Endodermal cell (in vitro differentiated cells): Measurements from ENCODE around the gene CYP2U1. TPM values are rescaled to one million over a fixed set of nuclear protein-coding genes. Genes with fewer than 3 reads are reported as not detected.

Source experiments
- DNase-seq: peaks from one replicate; pipeline ENCODE4 v3.0.0-alpha.2; 2017
- H3K27ac ChIP-seq: 2 replicates; pipeline ENCODE4 v1.5.1; 2013; ENCODE audit warnings: mild to moderate bottlenecking, low read depth, low read length, moderate library complexity
- H3K27me3 ChIP-seq: 2 replicates; pipeline ENCODE4 v1.6.1; 2013; ENCODE audit warnings: mild to moderate bottlenecking, low read length, moderate library complexity; ENCODE audit not compliant: insufficient read depth, control insufficient read depth, poor library complexity, severe bottlenecking
- H3K36me3 ChIP-seq: 2 replicates; pipeline ENCODE4 v1.7.0; 2013; ENCODE audit warnings: mild to moderate bottlenecking, low read length, moderate library complexity; ENCODE audit not compliant: control insufficient read depth, insufficient read depth
- H3K4me1 ChIP-seq: one replicate; pipeline ENCODE4 v1.7.0; 2013; ENCODE audit warnings: low read length; ENCODE audit not compliant: control insufficient read depth, insufficient read depth
- H3K4me3 ChIP-seq: 2 replicates; pipeline ENCODE4 v1.5.1; 2013; ENCODE audit warnings: mild to moderate bottlenecking, low read length, moderate library complexity
- H3K9ac ChIP-seq: 2 replicates; pipeline ENCODE4 v1.6.1; 2013; ENCODE audit warnings: mild to moderate bottlenecking, low read length, moderate library complexity; ENCODE audit not compliant: poor library complexity, severe bottlenecking; ENCODE audit errors: extremely low read depth
- H3K9me3 ChIP-seq: 2 replicates; pipeline ENCODE4 v1.6.1; 2013; ENCODE audit warnings: mild to moderate bottlenecking, low read length, moderate library complexity; ENCODE audit not compliant: control insufficient read depth
- H3K27ac Mint-ChIP-seq: 2 replicates; pipeline ENCODE4 v1.8.0; 2020; ENCODE audit warnings: mixed read lengths
- H3K27me3 Mint-ChIP-seq: 2 replicates; pipeline ENCODE4 v1.8.0; 2021; ENCODE audit warnings: mild to moderate bottlenecking, mixed read lengths; ENCODE audit not compliant: insufficient read depth
- H3K36me3 Mint-ChIP-seq: 2 replicates; pipeline ENCODE4 v1.8.0; 2020; ENCODE audit warnings: low read depth, mixed read lengths
- H3K4me1 Mint-ChIP-seq: 2 replicates; pipeline ENCODE4 v1.8.0; 2020; ENCODE audit warnings: mixed read lengths
- H3K4me3 Mint-ChIP-seq: 2 replicates; pipeline ENCODE4 v1.8.0; 2020; ENCODE audit warnings: mild to moderate bottlenecking, moderate library complexity, mixed read lengths
- H3K9me3 Mint-ChIP-seq: 2 replicates; pipeline ENCODE4 v1.8.0; 2020; ENCODE audit warnings: mild to moderate bottlenecking, mixed read lengths
- WGBS, 2 experiments: methylation state at CpG; one replicate each; pipeline versions ENCODE4 v1.1.5 to v1.1.7; 2013; ENCODE audit warnings: missing lambda C conversion rate in 2 of 2, mixed read lengths in 1 of 2; ENCODE audit not compliant: insufficient coverage in 1 of 2, insufficient read length in 1 of 2; 5-methylcytosine and 5-hydroxymethylcytosine counted together
- total RNA-seq, 2 donors: library from RNA; stranded (reverse); fragmentation: NEBNext Ultra II Directional in 1 of 2; extraction: Animal tissue kit (Norgen Biotek cat#: 25700) in 1 of 2; gene quantifications; 2 replicates in 1 of 2; 3 replicates in 1 of 2; pipeline ENCODE4 v1.2.1, GENCODE V29; 2021
- TF ChIP-seq, protein P1 (sequence below): fragments of 200-600 bp; sonication (generic); conservative IDR thresholded peaks from 2 replicates; pipeline ENCODE4 v1.5.0; 2021; ENCODE audit warnings: antibody characterized with exemption, mild to moderate bottlenecking

Gene CYP2U1
- total RNA-seq, 2 donors from 2014 or later, result 2.2 to 3.7 TPM

DNA sequence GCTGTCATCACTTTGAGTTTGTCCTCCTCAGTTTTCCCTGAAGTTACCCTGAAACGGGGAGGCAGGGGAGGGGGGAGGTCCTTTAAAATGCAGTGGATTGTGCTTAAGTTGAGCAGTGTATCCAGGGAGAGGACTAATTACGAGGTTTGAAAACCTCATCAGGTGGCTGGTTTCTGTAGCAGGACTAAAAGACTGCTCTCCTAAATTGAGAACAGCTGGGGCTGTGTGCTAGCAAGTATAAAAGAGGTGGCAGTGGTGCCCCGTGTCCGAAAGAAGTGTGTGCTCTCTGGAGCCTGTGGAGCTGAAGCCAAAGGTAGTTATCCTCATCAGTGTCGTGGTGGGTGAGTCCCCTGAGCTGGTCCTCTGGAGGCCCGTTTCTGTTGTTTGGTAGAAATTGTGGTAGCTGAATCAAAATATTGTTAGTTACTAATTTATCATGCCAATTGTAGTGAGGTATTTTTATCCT lies 37.2 kb upstream of the CYP2U1 start:
- no peak overlapping the region for H3K4me3 ChIP-seq
- no peak overlapping the region for H3K27ac Mint-ChIP-seq
- peaks cover 3% of the 10 kb centered on the region for H3K27me3 Mint-ChIP-seq
- H3K36me3 Mint-ChIP-seq, result peaks cover 8% of the 10 kb centered on the region
- 70 to 85% methylated on average over 3 to 6 of the region's 6 CpGs for WGBS, 2 experiments
- H3K9me3 Mint-ChIP-seq, result peaks cover 33% of the 10 kb centered on the region
- H3K36me3 ChIP-seq, result no peaks in the 10 kb centered on the region
- TF ChIP-seq, protein P1, sequence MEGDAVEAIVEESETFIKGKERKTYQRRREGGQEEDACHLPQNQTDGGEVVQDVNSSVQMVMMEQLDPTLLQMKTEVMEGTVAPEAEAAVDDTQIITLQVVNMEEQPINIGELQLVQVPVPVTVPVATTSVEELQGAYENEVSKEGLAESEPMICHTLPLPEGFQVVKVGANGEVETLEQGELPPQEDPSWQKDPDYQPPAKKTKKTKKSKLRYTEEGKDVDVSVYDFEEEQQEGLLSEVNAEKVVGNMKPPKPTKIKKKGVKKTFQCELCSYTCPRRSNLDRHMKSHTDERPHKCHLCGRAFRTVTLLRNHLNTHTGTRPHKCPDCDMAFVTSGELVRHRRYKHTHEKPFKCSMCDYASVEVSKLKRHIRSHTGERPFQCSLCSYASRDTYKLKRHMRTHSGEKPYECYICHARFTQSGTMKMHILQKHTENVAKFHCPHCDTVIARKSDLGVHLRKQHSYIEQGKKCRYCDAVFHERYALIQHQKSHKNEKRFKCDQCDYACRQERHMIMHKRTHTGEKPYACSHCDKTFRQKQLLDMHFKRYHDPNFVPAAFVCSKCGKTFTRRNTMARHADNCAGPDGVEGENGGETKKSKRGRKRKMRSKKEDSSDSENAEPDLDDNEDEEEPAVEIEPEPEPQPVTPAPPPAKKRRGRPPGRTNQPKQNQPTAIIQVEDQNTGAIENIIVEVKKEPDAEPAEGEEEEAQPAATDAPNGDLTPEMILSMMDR, result no peak
- H3K4me3 Mint-ChIP-seq, result no peak overlapping the region
- peaks cover 32% of the 10 kb centered on the region for H3K9me3 ChIP-seq
- H3K4me1 Mint-ChIP-seq, result peaks cover 9% of the 10 kb centered on the region
- peaks cover 4% of the 10 kb centered on the region for H3K4me1 ChIP-seq
- no peak for DNase-seq
- no peak overlapping the region for H3K27ac ChIP-seq
- H3K27me3 ChIP-seq, result no peaks in the 10 kb centered on the region
- no peak overlapping the region for H3K9ac ChIP-seq

DNA sequence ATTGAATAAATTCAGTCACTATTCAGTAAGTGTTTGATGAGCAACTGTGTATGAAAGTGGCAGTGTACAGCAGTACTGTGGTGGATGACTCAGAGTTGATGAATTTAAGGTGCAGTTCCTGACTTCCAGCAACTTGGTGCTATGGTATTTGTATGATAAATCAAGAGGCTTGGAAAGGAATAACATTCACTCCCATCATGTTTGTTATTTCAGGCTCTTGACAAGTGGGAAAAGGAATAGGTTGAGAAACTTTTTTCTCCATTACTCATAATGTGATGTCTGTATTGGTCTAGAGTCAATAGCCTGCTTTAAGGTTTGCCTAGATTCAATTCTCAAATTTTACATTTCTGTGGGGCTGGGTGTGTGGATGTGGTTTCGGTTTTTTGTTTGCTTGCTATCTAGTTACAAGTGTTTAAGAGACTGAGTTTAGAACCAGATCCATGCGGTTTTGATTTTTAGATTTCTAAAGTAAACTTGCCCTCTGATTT lies 35.1 kb upstream of the CYP2U1 start:
- Mint-ChIP-seq H3K27me3 (peaks cover 3% of the 10 kb centered on the region), H3K4me1 (peaks cover 9% of the 10 kb centered on the region), H3K36me3 (no peaks in the 10 kb centered on the region), H3K27ac (no peak overlapping the region), H3K9me3 (peaks cover 15% of the 10 kb centered on the region), H3K4me3 (no peak overlapping the region)
- H3K9ac ChIP-seq, result no peak overlapping the region
- no peak for DNase-seq
- H3K9me3 ChIP-seq, result peaks cover 12% of the 10 kb centered on the region
- 95% methylated on average over 2 of the region's 2 CpGs; no CpG with 5 or more reads in 1 of the 2 experiments for WGBS, 2 experiments
- H3K4me1 ChIP-seq, result peaks cover 4% of the 10 kb centered on the region
- no peaks in the 10 kb centered on the region for H3K27me3 ChIP-seq
- H3K27ac ChIP-seq, result no peak overlapping the region
- no peaks in the 10 kb centered on the region for H3K36me3 ChIP-seq
- H3K4me3 ChIP-seq, result no peak overlapping the region
- TF ChIP-seq, protein P1, result no peak

DNA sequence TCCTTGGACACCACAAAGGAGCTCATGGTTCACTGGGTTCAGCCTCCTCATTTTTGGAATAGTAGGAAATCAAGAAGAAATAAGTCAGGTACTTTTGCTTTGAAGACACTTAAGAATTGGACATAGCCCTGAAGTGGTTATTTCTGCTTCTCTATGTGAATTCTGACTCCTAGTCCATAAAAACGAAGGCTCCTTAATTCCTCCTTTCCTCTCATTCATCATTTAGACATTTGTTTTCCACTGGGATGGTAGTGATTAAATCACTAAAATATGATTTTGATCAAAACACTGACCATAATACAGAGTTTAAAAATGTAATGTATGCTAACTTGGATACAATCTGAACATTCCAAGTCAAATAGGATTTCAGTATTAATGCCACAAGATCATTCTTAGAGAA lies 34.7 kb upstream of the CYP2U1 start:
- Mint-ChIP-seq H3K4me1 (peaks cover 9% of the 10 kb centered on the region), H3K27me3 (peaks cover 3% of the 10 kb centered on the region), H3K4me3 (no peak overlapping the region), H3K9me3 (peaks cover 10% of the 10 kb centered on the region), H3K36me3 (no peaks in the 10 kb centered on the region), H3K27ac (no peak overlapping the region)
- no peak for DNase-seq
- Histone ChIP-seq H3K9ac (no peak overlapping the region), H3K9me3 (peaks cover 7% of the 10 kb centered on the region), H3K27me3 (no peaks in the 10 kb centered on the region), H3K36me3 (no peaks in the 10 kb centered on the region), H3K4me3 (no peak overlapping the region), H3K27ac (no peak overlapping the region), H3K4me1 (peaks cover 4% of the 10 kb centered on the region)
- 85% methylated on average over 1 of the region's 1 CpG; no CpG with 5 or more reads in 1 of the 2 experiments for WGBS, 2 experiments
- TF ChIP-seq, protein P1, result no peak
